ENCODE data around the gene HDAC4.
"Not testable (repeated sequence)": the region's sequence is repeated elsewhere in the genome, so short reads cannot be mapped to it uniquely, and the experiment has no call there.

The HDAC4 gene

GRCh38 chr2:239184968-239185903 is 215.6 kb downstream of the HDAC4 start:
- no peak for DNase-seq (ENCODE audit: low read depth)

GRCh38 chr2:239184179-239184578 is 216.6 kb downstream of the HDAC4 start:
- no peak for DNase-seq (ENCODE audit: low read depth)

- DNase-seq (ENCODE audit: low read depth), result no peak
Observed at GRCh38 chr2:239182981-239183791, 217.6 kb downstream of the HDAC4 start.

DNA sequence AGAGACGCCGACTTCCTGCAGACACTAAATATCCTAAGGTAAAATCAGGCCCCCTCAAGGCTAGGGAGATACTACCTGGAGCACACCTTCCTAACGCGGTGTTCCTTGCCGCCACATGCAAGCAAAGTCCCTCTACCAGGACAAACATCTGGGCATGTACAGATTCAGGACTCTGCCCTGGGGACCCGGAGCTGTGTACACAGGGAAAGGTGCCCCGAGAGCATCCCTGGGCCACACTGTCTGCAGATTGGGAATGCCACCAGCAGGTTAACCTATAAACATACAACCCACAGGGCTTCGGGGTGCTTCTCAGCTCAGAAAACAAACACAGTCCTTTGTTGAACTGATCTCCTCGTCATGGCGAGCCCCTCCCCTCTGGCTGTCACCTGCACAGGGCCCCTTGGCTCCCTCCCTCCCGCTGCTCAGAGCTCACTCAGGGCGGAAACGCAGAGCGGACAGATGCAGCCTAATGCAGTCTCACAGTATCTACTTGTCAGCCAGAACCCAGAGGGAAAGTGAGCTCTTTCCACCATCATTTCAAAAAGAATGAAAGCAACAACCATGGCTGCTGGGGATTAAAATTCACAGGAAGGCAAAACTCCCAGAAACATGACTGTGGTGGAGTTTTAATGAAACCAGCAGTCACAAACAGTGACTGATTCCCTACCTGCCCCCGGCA is 218.8 kb downstream of the HDAC4 start:
- no peak for DNase-seq (ENCODE audit: low read depth)

DNA sequence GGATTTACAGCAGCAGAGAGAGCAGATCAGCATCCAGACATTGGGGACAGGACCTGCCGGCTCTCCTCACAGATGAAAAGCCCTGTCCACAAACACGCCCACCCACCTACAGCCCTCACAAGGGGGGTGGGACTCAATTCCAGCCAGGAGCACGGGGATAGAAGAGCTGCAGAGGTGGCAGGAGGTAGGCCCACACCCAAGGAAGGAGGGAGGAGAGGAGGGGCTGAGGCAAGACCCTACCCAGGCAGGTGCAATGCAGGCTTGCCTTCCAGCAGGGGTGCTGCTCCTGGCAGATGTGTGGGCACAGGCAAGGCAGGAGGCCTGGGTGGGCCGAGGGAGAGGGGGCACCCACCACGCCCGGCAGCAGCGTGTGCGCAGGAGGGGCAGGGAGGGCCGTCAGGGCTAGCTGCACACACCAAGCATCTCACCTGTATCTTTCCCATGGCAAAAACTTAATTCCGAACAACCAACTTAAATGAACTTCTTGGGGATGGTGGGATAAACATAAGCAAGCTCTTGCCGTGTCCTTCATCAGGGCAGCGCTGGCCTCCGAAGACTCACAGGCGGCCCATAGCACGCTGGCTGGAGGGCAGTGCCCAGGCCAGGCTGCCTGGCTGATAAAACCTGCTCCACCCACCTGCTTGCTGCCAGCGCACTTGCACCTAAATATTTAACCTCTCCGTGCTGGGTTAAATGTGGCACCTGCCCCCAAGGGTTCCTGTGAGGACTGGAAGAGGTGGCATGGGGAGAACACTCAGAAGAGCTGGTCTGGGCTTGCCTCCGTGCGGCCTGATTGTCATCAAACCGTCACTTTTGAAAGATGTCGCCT is 219.5 kb downstream of the HDAC4 start:
- DNase-seq (ENCODE audit: low read depth), result no peak

- no peak for DNase-seq (ENCODE audit: low read depth)
Observed at GRCh38 chr2:239180526-239181073, 220.2 kb downstream of the HDAC4 start.

GRCh38 chr2:239179851-239180371 is 220.9 kb downstream of the HDAC4 start:
- no peak for DNase-seq (ENCODE audit: low read depth)

GRCh38 chr2:239178954-239179353 is 221.9 kb downstream of the HDAC4 start:
- DNase-seq (ENCODE audit: low read depth), result no peak

DNA sequence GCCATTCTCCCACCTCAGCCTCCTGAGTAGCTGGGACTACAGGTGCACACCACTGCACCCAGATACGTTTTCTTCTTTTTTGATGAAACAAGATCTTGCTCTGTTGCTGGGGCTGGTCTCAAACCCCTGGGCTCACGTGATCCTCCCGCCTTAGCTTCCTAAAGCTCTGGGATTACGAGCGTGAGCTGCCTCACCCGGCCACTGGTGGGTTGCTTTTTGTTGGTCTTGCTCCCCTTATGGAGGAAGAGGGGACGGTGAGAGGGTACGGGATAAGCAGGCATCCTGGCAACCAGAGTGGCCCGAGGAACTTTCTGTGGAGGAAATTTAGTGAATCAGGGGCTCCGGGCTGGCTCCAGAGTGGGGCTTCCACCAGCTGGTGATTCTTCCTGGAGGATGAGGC is 222.3 kb downstream of the HDAC4 start:
- no peak for DNase-seq (ENCODE audit: low read depth)

- no peak for DNase-seq (ENCODE audit: low read depth)
Observed at GRCh38 chr2:239177908-239178307, 222.9 kb downstream of the HDAC4 start.

GRCh38 chr2:239177325-239177724 is 223.5 kb downstream of the HDAC4 start:
- no peak for DNase-seq (ENCODE audit: low read depth)

DNA sequence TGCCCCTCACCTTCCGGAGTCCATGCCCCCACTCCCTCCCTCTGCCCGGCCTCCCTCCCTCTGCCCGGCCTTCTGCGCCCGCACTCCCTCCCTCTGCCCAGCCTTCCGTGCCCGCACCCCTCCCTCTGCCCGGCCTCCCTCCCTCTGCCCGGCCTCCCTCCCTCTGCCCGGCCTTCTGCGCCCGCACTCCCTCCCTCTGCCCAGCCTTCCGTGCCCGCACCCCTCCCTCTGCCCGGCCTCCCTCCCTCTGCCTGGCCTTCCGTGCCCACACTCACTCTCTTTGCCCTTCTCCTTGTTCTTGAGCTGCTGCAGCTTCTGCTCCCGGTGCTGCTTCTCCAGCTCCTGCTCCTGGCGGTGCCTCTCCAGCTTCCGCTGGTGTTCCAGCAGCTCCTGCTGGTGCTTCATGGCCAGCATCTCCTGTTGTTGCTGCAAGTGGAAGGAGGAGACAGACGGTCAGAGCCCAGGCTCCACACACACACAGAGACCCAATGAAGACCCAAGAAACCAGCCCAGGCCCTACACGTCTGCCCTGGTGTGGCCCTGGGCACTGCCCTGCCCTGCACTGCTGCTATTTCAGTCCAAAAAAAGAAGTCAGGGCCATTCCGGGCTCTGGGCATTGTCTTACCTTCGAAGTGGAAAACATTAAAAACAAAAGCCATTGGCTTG is 224.5 kb downstream of the HDAC4 start:
- DNase-seq (ENCODE audit: low read depth), result not testable (repeated sequence)

- DNase-seq (ENCODE audit: low read depth), result no peak
Observed at GRCh38 chr2:239175181-239175580, 225.6 kb downstream of the HDAC4 start.

GRCh38 chr2:239173301-239173700 is 227.5 kb downstream of the HDAC4 start:
- DNase-seq (ENCODE audit: low read depth), result no peak

DNA sequence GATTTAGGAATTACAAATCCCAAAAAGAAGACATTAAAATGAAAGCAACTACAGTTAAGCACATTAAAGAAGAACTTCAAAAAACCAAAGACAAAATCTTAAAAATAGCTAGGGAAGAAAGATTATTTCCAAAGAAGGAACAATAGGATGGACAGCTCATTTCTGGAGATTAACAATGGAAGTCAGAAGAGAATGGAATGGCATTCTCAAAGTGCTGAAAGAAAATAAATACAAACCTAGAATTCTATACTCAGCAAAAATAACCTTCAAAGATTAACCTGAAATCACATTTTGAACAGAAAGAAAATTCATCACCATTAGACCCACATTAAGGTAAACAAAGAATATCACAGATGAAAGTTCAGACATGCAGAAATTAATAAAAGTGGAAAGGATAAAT is 229.2 kb downstream of the HDAC4 start:
- peak; percentile 11 for DNase-seq (ENCODE audit: low read depth)

DNA sequence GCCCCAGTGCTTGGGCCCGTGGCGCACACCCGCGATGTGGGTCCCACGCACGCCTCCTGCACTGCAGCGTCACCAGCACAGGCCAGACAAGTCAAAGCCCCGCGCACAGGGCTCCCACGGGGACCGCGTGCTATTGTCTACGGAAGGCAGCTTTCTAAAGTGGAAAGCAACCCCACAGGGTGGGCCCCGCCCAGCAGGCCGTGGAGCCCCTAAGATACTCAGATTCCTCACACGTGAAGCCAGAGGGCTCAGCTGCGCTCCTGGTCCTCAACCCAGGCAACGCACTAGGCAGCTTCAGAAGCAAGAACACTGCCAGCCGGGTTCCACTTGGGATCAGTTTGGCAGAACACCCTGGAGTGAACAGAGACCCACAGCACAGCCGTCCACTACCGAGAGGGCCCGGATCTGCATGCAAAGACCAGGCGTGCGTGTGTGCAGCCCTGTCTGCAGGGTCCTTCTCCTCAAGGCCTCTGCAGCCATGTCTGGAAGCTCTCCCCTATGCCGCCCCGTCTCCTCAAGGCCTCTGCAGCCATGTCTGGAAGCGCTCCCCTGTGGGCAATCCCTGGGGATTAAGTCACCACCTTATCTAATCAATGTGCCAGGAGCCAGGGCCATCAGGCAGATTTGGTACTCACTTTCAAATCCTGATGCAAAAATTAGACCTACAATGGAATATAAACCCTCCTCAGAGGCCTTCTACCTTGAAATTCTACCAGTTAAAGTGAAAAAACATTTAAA is 231.3 kb downstream of the HDAC4 start:
- DNase-seq (ENCODE audit: low read depth), result no peak

GRCh38 chr2:239168575-239168974 is 232.2 kb downstream of the HDAC4 start:
- DNase-seq (ENCODE audit: low read depth), result no peak

GRCh38 chr2:239167766-239168444 is 232.9 kb downstream of the HDAC4 start:
- DNase-seq (ENCODE audit: low read depth), result no peak

GRCh38 chr2:239167011-239167673 is 233.7 kb downstream of the HDAC4 start:
- no peak for DNase-seq (ENCODE audit: low read depth)

Measured in amniotic epithelial cell (primary cell).